Stimulated activated CD4-positive, alpha-beta T cell treated with anti-CD3 and anti-CD28 coated beads, TNF-alpha, amount 100 ng/mL, for 48 hours (primary cell): ENCODE measurements around the gene LYZL6.
"Not testable (repeated sequence)": the region's sequence is repeated elsewhere in the genome, so short reads cannot be mapped to it uniquely, and the experiment has no call there.

Experiments used
- DNase-seq, 3 donors: peaks; one replicate each; pipeline ENCODE4 v3.0.0-alpha.2; 2020; ENCODE audit warnings: low read depth in 3 of 3

Gene LYZL6

GRCh38 chr17:35947156-35947585 is 3.7 kb upstream of the LYZL6 start:
- peak in 2 of 3 donors; percentile 14 to 16 for DNase-seq

- DNase-seq = no peak
Measured at GRCh38 chr17:35944151-35944550, 638 bp upstream of the LYZL6 start.

GRCh38 chr17:35942588-35943186 is 826 bp downstream of the LYZL6 start:
- DNase-seq = no peak

- DNase-seq = not testable (repeated sequence)
Measured at GRCh38 chr17:35938492-35938891, 5.0 kb downstream of the LYZL6 start.

- DNase-seq = no peak
Measured at GRCh38 chr17:35936063-35936462, 7.5 kb downstream of the LYZL6 start.

- DNase-seq = no peak
Measured at GRCh38 chr17:35934760-35935159, 8.8 kb downstream of the LYZL6 start.

- no peak for DNase-seq
Measured at GRCh38 chr17:35932586-35932985, 10.9 kb downstream of the LYZL6 start.

GRCh38 chr17:35931794-35932425 is 11.6 kb downstream of the LYZL6 start:
- DNase-seq = no peak

- DNase-seq = peak; percentile 70 to 85 (median 81)
Measured at GRCh38 chr17:35930211-35931065, 13.1 kb downstream of the LYZL6 start, which contains the start of gene RDM1. Gene RDM1 (minus strand): TSS chr17:35930773. CDS start chr17:35930727, 46 bp downstream.

GRCh38 chr17:35927714-35928113 is 15.8 kb downstream of the LYZL6 start:
- no peak for DNase-seq

- no peak for DNase-seq
Measured at GRCh38 chr17:35923609-35924114, 19.9 kb downstream of the LYZL6 start.

- no peak for DNase-seq
Measured at GRCh38 chr17:35920229-35920628, 23.3 kb downstream of the LYZL6 start.

- DNase-seq = no peak
Measured at GRCh38 chr17:35918665-35919064, 24.8 kb downstream of the LYZL6 start.

- no peak for DNase-seq
Measured at GRCh38 chr17:35917519-35918213, 25.8 kb downstream of the LYZL6 start.

GRCh38 chr17:35915153-35915964 is 28.2 kb downstream of the LYZL6 start:
- no peak for DNase-seq

- DNase-seq = no peak
Measured at GRCh38 chr17:35914354-35914753, 29.2 kb downstream of the LYZL6 start.

GRCh38 chr17:35913609-35914008 is 29.9 kb downstream of the LYZL6 start:
- no peak for DNase-seq

GRCh38 chr17:35912942-35913341 is 30.6 kb downstream of the LYZL6 start:
- no peak for DNase-seq

- DNase-seq = no peak
Measured at GRCh38 chr17:35912339-35912912, 31.1 kb downstream of the LYZL6 start.

GRCh38 chr17:35909408-35909807 is 34.1 kb downstream of the LYZL6 start:
- no peak for DNase-seq

- DNase-seq = no peak
Measured at GRCh38 chr17:35907691-35908090, 35.8 kb downstream of the LYZL6 start.
